GM21717 (cell line): Measurements from ENCODE around the gene INO80D.
"Not testable (repeated sequence)": the region's sequence is repeated elsewhere in the genome, so short reads cannot be mapped to it uniquely, and the experiment has no call there.

Experiments used
- ATAC-seq: cut with Tn5 transposase; IDR thresholded peaks from one replicate; pipeline ENCODE4 v1.9.1; 2021; ENCODE audit warnings: mild to moderate bottlenecking, moderate library complexity; ENCODE audit not compliant: unreplicated experiment

Gene INO80D

GRCh38 chr2:206031162-206031784 is 54.7 kb downstream of the INO80D start:
- ATAC-seq, result peak; percentile 69

GRCh38 chr2:206028101-206028500 is 57.9 kb downstream of the INO80D start:
- ATAC-seq, result no peak

GRCh38 chr2:206023183-206023582 is 62.8 kb downstream of the INO80D start:
- no peak for ATAC-seq

- ATAC-seq, result no peak
These were observed 65.8 kb downstream of the INO80D start for GRCh38 chr2:206020171-206020570.

GRCh38 chr2:206015746-206016145 is 70.2 kb downstream of the INO80D start:
- ATAC-seq, result not testable (repeated sequence)

GRCh38 chr2:206011795-206012194 is 74.2 kb downstream of the INO80D start:
- no peak for ATAC-seq

- no peak for ATAC-seq
These were observed 74.9 kb downstream of the INO80D start for GRCh38 chr2:206011018-206011614.

- no peak for ATAC-seq
These were observed 81.8 kb downstream of the INO80D start for GRCh38 chr2:206004004-206004693.

GRCh38 chr2:206002440-206002839 is 83.5 kb downstream of the INO80D start:
- ATAC-seq, result no peak

GRCh38 chr2:206001912-206002311 is 84.1 kb downstream of the INO80D start:
- ATAC-seq, result no peak

- no peak for ATAC-seq
These were observed 85.2 kb downstream of the INO80D start for GRCh38 chr2:206000776-206001175.

- ATAC-seq, result no peak
These were observed 87.4 kb downstream of the INO80D start for GRCh38 chr2:205998583-205998982.

GRCh38 chr2:205996161-205996560 is 89.8 kb downstream of the INO80D start:
- no peak for ATAC-seq

- no peak for ATAC-seq
These were observed 90.7 kb downstream of the INO80D start for GRCh38 chr2:205995260-205995659.

GRCh38 chr2:205994344-205994743 is 91.6 kb downstream of the INO80D start:
- ATAC-seq, result no peak

- no peak for ATAC-seq
These were observed 95.9 kb downstream of the INO80D start for GRCh38 chr2:205990104-205990503.

GRCh38 chr2:205989271-205990071 is 96.5 kb downstream of the INO80D start:
- ATAC-seq, result no peak

GRCh38 chr2:205988681-205989080 is 97.3 kb downstream of the INO80D start:
- ATAC-seq, result not testable (repeated sequence)

GRCh38 chr2:205988274-205988673 is 97.7 kb downstream of the INO80D start:
- ATAC-seq, result no peak

GRCh38 chr2:205986334-205986733 is 99.6 kb downstream of the INO80D start:
- not testable (repeated sequence) for ATAC-seq

GRCh38 chr2:205984381-205984780 is 101.6 kb downstream of the INO80D start:
- ATAC-seq, result peak; percentile 88
